NT2/D1 (cell line): Measurements from ENCODE around the gene TPP2.

Experiments used
- DNase-seq: peaks from one replicate; pipeline ENCODE4 v3.0.0-alpha.2; 2011; ENCODE audit warnings: low read depth, low spot score
- H3K27me3 ChIP-seq: 2 replicates; pipeline ENCODE4 v1.6.0; 2011; ENCODE audit warnings: mild to moderate bottlenecking; ENCODE audit not compliant: insufficient read length, insufficient read depth
- H3K36me3 ChIP-seq: 2 replicates; pipeline ENCODE4 v1.6.1; 2011; ENCODE audit warnings: mild to moderate bottlenecking, low read length, mixed read lengths; ENCODE audit not compliant: insufficient read depth, insufficient read length
- H3K4me1 ChIP-seq: 2 replicates; pipeline ENCODE4 v1.5.1; 2011; ENCODE audit not compliant: insufficient read depth, insufficient read length
- H3K4me3 ChIP-seq: 2 replicates; pipeline ENCODE4 v1.5.1; 2011; ENCODE audit warnings: low read depth; ENCODE audit not compliant: insufficient read length
- H3K9ac ChIP-seq: 2 replicates; pipeline ENCODE4 v1.6.0; 2011; ENCODE audit warnings: low read depth; ENCODE audit not compliant: insufficient read length
- H3K9me3 ChIP-seq: 2 replicates; pipeline ENCODE4 v1.5.1; 2011; ENCODE audit warnings: mild to moderate bottlenecking, low read length; ENCODE audit not compliant: insufficient read depth
- SUZ12 ChIP-seq: IDR thresholded peaks from 2 replicates; pipeline ENCODE4 v1.6.1; 2011; ENCODE audit not compliant: insufficient read length, insufficient read depth; ENCODE audit errors: extremely low read depth
- YY1 ChIP-seq: IDR thresholded peaks from 2 replicates; pipeline ENCODE4 v1.6.1; 2011; ENCODE audit not compliant: insufficient read length, insufficient read depth
- ZNF274 ChIP-seq: IDR thresholded peaks from 2 replicates; pipeline ENCODE4 v1.6.1; 2011; ENCODE audit warnings: mild to moderate bottlenecking, low read depth, low read length

The TPP2 gene

GRCh38 chr13:102698649-102698980, 101.8 kb downstream of the TPP2 start:
- H3K4me1 ChIP-seq, result no peaks in the 10 kb centered on the region
- DNase-seq, result no peak
- no peak overlapping the region for H3K9ac ChIP-seq
- no peak for TF ChIP-seq SUZ12
- no peak for TF ChIP-seq ZNF274
- TF ChIP-seq YY1, result no peak
- H3K36me3 ChIP-seq, result no peaks in the 10 kb centered on the region
- peaks cover 8% of the 10 kb centered on the region; the same call in 1 of the 2 replicates for H3K9me3 ChIP-seq
- H3K27me3 ChIP-seq, result no peaks in the 10 kb centered on the region
- H3K4me3 ChIP-seq, result no peak overlapping the region

GRCh38 chr13:102699504-102699903, 102.7 kb downstream of the TPP2 start:
- Histone ChIP-seq H3K4me3 (no peak overlapping the region), H3K36me3 (no peaks in the 10 kb centered on the region), H3K9ac (no peak overlapping the region), H3K9me3 (peaks cover 8% of the 10 kb centered on the region; the same call in 1 of the 2 replicates), H3K27me3 (no peaks in the 10 kb centered on the region), H3K4me1 (no peaks in the 10 kb centered on the region)
- no peak for TF ChIP-seq ZNF274
- no peak for TF ChIP-seq YY1
- TF ChIP-seq SUZ12, result no peak
- no peak for DNase-seq

DNA sequence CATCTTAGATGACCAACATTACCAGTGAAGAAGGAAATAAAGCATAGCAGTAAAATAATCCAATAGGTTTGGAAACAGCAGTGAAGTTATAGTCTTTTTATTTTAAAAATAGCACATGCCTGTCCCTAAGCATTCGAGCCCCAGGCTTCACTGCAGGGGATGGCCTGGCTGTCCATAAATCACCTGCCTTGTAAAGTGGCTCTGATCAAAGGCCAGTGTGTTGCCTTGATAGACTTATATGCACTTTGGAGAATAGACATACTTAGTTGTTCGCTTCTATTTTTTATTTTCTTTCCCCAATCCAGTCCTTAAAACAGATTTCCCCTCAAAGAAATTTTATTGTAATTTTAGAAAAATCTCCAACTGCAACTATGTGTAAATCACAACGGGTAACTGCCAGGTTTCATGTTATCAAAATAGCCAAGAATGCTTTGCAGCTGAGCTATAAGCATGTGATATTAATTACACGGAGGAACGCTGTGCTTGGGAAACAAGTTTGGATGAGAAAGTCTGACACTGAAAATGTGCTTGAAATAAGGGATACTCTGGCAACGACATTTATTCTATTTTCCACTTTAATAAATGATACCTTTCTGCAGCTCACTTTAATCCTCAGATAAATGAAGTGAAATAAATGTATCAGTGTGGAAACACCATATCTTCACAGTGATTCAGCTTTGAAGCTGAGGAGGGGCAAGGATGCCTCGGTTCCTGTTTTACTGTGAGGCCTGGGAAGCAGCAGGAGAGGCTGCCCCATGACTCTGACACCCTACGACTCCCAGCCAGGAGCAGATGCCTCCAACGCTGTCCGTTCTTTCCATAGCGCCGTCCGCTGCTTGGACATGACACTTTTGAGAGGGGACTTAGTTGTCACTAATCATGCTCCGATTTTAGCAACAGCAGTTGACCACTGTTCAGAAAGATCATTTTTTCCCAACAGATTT, 103.6 kb downstream of the TPP2 start:
- Histone ChIP-seq H3K27me3 (no peaks in the 10 kb centered on the region), H3K4me3 (no peak overlapping the region), H3K9ac (no peak overlapping the region), H3K4me1 (no peaks in the 10 kb centered on the region), H3K36me3 (no peaks in the 10 kb centered on the region), H3K9me3 (peaks cover 8% of the 10 kb centered on the region; the same call in 1 of the 2 replicates)
- TF ChIP-seq YY1 (no peak), SUZ12 (no peak), ZNF274 (no peak)
- no peak for DNase-seq

- H3K9ac ChIP-seq, result no peak overlapping the region
- peaks cover 8% of the 10 kb centered on the region; the same call in 1 of the 2 replicates for H3K9me3 ChIP-seq
Measured at GRCh38 chr13:102701331-102701730, 104.5 kb downstream of the TPP2 start.

DNA sequence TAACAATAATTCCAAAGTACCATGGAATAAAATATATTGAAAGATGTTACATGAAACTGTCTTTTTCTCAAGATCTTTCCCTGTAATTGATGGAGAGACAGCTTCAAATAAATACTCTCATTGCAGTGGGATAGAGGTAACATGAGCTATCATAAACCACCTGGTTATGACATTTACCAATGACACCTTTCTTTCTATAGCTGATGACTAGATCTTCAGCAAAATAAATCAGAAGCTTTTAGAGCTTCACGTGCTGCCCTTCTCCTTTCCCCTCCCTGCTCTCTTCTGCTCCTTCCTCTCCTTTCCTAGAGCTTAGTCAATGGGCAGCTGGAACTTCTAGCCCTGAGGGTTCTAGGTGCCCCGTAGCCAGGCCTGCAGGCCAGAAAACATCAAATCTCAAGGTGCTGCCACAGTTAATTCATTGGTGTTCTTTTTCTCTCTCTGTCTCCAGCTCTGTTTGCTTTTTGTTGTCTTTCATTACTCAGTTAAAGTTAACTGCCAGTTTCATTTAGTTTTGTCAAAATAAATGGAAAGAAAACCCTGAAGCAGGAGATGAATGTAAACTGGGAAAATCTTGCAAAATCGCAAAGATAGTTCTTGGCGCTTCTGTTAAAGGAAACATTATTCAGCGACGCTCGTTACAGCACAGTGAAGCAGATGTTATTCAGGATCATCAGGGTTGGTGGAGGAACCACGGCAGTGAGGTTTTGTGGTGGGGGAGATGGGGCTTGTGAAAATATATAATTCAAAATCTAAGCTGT, 106.4 kb downstream of the TPP2 start:
- H3K9me3 ChIP-seq, result peaks cover 8% of the 10 kb centered on the region; the same call in 1 of the 2 replicates
- H3K27me3 ChIP-seq, result no peaks in the 10 kb centered on the region
- no peak for DNase-seq
- no peak overlapping the region for H3K9ac ChIP-seq
- TF ChIP-seq SUZ12, result no peak
- no peak for TF ChIP-seq YY1
- no peak for TF ChIP-seq ZNF274
- H3K4me3 ChIP-seq, result no peak overlapping the region
- no peaks in the 10 kb centered on the region for H3K4me1 ChIP-seq
- no peaks in the 10 kb centered on the region for H3K36me3 ChIP-seq

More at GRCh38 chr13:102701331-102701730, 104.5 kb downstream of the TPP2 start:
- TF ChIP-seq ZNF274 (no peak), SUZ12 (no peak), YY1 (no peak)
- Histone ChIP-seq H3K4me3 (no peak overlapping the region), H3K36me3 (no peaks in the 10 kb centered on the region), H3K4me1 (no peaks in the 10 kb centered on the region), H3K27me3 (no peaks in the 10 kb centered on the region)
- no peak for DNase-seq

GRCh38 chr13:102703726-102704035, 106.9 kb downstream of the TPP2 start:
- Histone ChIP-seq H3K9me3 (peaks cover 5% of the 10 kb centered on the region; the same call in 1 of the 2 replicates), H3K4me3 (no peak overlapping the region), H3K9ac (no peak overlapping the region), H3K4me1 (no peaks in the 10 kb centered on the region), H3K36me3 (no peaks in the 10 kb centered on the region), H3K27me3 (no peaks in the 10 kb centered on the region)
- TF ChIP-seq ZNF274, result no peak
- no peak for TF ChIP-seq YY1
- TF ChIP-seq SUZ12, result no peak
- no peak for DNase-seq
